NB4 (cell line): ENCODE results near the gene KCNK4.

Source experiments
- DNase-seq: peaks from one replicate; pipeline ENCODE4 v3.0.0; 2010; ENCODE audit warnings: low read depth
- H3K4me3 ChIP-seq: one replicate; pipeline ENCODE4 v1.5.1; 2011; ENCODE audit warnings: mild to moderate bottlenecking, low read depth, low read length, moderate library complexity
- CTCF ChIP-seq: IDR thresholded peaks from one replicate; pipeline ENCODE4 v1.5.1; 2012; ENCODE audit warnings: low read depth, low read length
- MYC ChIP-seq: IDR thresholded peaks from 2 replicates; pipeline ENCODE4 v1.6.1; 2011; ENCODE audit warnings: low read depth, low read length
- POLR2A ChIP-seq: IDR thresholded peaks from 2 replicates; pipeline ENCODE4 v1.6.1; 2011; ENCODE audit warnings: mild to moderate bottlenecking; ENCODE audit not compliant: insufficient read length; ENCODE audit errors: extremely low read depth
- TF ChIP-seq, protein P1 (sequence below): IDR thresholded peaks from 2 replicates; pipeline ENCODE4 v1.6.1; 2011; ENCODE audit warnings: low read depth, low read length

Gene KCNK4

GRCh38 chr11:64330888-64331287 is 39.8 kb downstream of the KCNK4 start:
- no peak overlapping the region for H3K4me3 ChIP-seq
- TF ChIP-seq POLR2A (no peak), CTCF (no peak), MYC (no peak)
- TF ChIP-seq, protein P1, sequence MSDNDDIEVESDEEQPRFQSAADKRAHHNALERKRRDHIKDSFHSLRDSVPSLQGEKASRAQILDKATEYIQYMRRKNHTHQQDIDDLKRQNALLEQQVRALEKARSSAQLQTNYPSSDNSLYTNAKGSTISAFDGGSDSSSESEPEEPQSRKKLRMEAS, result no peak
- DNase-seq, result no peak

- peak; percentile 95 for DNase-seq
- TF ChIP-seq, protein P1, result peak; percentile 78
- TF ChIP-seq POLR2A (no peak), CTCF (peak; percentile 81), MYC (peak; percentile 53; the same call in 1 of the 2 replicates)
- H3K4me3 ChIP-seq, result no peak overlapping the region
These were observed 40.7 kb downstream of the KCNK4 start for GRCh38 chr11:64331569-64332371.

GRCh38 chr11:64333556-64333955 is 42.5 kb downstream of the KCNK4 start:
- DNase-seq, result no peak
- no peak overlapping the region for H3K4me3 ChIP-seq
- no peak for TF ChIP-seq CTCF
- no peak for TF ChIP-seq MYC
- TF ChIP-seq, protein P1, result no peak
- no peak for TF ChIP-seq POLR2A

GRCh38 chr11:64334764-64335735 is 43.9 kb downstream of the KCNK4 start:
- peak; percentile 97 for DNase-seq
- H3K4me3 ChIP-seq, result no peak overlapping the region
- TF ChIP-seq CTCF (no peak), MYC (peak; percentile 60; the same call in 1 of the 2 replicates)
- TF ChIP-seq, protein P1, result peak; percentile 77

DNA sequence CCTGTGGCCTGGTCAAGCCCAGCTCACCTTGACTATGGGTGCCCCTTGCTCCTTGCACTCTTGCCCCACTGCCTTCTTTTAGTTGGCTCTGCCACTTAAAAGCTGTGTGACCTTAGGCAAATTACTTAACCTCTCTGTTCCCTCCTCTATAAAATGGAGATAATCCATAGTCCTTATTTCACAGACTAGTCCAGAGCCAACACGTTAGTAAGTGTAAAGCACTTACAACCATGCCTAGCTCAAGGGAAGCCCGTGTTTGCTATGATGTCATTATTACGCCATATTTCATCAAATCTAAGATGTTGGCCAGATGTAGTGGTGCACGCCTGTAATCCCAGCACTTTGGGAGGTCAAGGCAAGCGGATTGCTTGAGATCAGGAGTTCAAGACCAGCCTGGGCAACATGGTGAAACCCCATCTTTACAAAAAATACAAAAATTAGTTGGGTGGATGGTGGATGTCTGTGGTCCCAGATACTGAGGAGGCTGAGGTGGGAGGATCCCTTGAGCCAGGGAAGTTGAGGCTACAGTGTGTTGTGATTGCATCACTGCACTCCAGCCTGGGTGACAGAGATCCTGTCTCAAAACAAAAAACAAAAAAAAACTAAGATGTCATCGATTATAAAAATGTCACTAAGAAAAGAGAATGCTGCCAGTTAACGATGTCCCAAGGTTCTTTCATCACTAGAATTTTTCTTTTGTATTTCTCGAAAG is 46.6 kb downstream of the KCNK4 start:
- DNase-seq, result no peak
- H3K4me3 ChIP-seq, result no peak overlapping the region
- TF ChIP-seq MYC (no peak), CTCF (no peak), POLR2A (no peak)
- TF ChIP-seq, protein P1, result no peak
